HS-5 (cell line): ENCODE results near the gene SETBP1.

Source experiments
- DNase-seq: peaks from one replicate; pipeline ENCODE4 v3.0.0-alpha.2; 2012; ENCODE audit warnings: low read depth

The SETBP1 gene

DNA sequence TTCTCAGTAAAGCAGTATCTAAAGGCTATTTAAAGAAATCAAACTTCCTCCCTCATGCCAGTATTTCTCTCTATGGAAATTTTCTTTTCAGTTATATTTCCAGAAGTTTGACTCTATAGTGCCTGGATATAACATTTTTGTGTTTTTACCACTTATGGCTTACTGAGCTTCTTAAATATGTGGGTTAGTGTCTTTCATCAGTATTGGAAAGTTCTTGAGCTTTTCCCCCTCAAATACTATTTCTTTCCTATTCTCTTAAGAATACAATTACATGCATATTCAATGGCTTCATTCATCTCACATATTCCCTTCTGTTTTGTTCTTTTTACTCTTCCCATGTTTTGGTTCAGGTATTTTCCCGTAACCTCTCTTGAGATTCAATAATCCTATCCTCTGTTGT is 432.0 kb downstream of the SETBP1 start:
- DNase-seq: no peak

DNA sequence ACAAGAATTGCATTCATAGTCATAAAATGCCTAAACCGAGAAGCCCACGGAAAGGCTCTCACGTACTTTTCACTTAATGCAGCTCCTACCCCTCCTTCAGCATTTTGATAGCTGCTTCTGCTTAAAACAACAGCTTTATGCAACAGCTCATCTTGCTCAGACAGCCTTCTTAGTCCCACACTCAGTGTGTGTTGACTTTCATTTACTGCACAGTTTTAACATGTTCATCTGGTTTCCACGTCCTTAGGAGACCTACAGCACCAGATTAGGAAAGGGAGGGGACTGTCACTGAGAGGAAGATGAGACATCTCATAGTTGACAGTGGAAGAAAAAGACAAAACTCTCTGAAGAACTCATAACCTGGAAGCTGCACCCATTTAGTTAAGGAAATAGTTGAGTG is 435.4 kb downstream of the SETBP1 start:
- no peak for DNase-seq
